Fibroblast of peridontal ligament (primary cell): ENCODE measurements around the gene SSR2.
A peak's percentile ranks its signal among the peaks of the same experiment; 100 is the strongest.

Source experiments
- DNase-seq: peaks from one replicate; pipeline ENCODE4 v3.0.0-alpha.2; 2010; ENCODE audit errors: extremely low read depth

The SSR2 gene

DNA sequence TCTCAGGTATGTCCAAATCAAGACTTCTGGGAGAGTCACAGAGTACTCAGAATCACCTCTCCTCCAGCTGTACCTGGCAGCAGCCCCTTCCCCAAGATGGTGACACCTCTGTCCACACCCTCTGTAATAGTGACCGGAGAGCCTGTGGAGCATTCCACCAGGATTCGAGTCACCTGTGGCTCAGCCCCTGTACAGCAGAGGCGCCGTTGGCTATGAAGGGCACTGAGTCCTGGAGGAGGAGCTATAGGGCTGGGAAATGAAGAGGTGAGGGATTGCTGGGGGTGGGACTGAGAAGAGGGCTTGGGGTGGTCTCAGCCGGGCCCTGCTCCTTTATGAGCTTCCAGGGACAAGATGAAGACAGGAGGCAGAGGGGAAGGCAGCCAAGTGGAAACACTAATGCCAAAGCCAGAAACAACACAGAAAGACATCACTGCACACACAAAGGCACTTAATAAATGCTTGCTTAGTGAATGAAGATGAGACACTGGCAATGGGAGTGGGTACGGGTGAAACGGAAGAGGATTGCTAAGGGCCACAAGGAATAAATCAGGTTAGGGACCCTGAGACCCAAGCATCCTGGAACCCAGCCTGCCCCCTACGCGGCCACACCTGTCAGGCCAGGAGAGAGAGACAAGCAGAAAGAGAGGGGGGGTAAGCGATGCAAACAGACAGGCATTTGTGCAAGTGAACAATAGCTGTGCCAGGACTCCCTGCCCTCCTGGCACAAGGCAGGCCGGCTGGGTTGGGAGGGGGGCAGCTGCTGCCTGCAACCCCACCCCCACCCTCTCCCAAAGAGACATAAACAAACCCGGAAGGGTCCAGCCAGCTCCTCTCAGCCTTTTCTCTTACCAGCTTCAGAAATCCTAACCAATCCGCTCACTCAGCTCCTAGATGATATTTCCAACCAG lies 46.3 kb downstream of the SSR2 start:
- peak; percentile 56 for DNase-seq

GRCh38 chr1:155973723-155974122 lies 47.0 kb downstream of the SSR2 start:
- DNase-seq, result no peak

GRCh38 chr1:155971910-155972809 lies 48.6 kb downstream of the SSR2 start:
- DNase-seq, result no peak

DNA sequence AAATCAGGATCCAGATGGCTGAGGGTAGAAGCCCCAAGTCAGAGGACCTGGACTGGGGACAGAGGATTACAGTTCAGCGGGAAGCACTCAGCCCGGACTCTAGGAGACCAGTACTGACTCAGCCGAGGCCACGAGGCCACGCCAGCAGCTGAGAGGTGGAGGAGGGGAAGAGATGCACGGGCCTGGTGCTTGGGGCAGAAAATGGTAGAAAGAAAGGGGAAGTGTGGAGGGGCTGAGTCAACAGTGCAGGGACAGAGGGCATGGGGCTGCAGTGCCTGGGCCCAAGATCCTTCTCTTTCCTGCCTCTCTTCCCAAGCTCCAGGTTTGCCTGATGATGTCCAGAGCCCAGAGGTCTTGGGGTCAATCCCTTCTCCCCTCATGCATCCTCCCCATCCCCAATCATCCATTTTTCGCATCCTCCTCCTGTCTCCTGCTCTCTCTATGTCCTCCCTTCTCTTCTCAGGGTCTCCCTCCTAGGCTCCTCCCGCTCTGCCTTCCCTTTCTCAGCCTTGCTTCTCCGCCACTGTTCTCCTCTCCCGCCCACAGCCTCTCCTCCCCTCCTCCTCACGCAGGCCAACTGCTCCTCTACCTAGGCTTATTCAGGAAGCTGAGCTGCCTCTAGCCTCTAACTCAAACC lies 50.1 kb downstream of the SSR2 start:
- peak; percentile 69 for DNase-seq

DNA sequence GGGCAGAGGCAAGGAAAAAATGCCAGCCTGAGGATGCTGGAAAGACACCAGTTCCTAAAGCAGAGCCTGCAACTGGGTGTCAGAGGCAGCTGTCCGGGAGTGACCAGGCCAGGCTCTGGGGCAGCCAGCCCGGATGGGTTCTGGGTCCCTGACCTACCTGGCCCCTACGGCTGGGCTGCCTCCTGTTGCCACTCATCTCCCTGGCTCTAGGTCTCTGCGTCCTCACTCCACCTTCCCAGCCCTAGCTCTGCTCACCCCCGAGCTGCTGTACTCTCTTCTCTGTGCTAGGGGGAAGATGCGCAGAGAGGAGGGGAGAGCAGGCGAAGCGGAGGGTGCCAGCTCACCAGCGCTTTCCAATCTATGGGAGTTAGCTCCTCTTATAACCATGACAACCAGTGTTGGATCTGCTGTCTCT lies 51.4 kb downstream of the SSR2 start:
- no peak for DNase-seq

GRCh38 chr1:155968670-155969069 lies 52.1 kb downstream of the SSR2 start:
- DNase-seq, result peak; percentile 56

- DNase-seq, result no peak
Observed at GRCh38 chr1:155968051-155968400, 52.7 kb downstream of the SSR2 start.

- no peak for DNase-seq
Observed at GRCh38 chr1:155967341-155968050, 53.3 kb downstream of the SSR2 start.

GRCh38 chr1:155966750-155967149 lies 54.0 kb downstream of the SSR2 start:
- no peak for DNase-seq

DNA sequence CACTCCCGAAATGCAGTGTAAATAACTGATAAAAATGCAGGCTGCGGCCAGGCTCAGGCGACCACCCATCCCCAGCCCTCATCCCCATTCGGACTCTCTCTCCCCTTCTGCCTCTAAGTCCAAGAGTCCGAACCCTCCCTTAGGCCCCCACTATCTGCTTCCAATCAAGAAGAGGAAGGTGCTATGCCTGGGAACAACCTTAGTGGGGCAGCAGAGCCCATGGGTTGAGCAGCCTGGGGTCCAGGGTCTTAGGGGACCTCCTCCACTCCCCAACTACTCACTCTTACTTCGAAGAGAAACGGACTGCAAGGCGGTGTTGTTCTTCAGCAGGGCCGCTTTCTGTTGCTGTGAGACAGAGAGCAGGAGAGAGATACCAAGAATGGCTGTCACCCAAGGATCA lies 54.6 kb downstream of the SSR2 start:
- DNase-seq, result no peak

- DNase-seq, result no peak
Observed at GRCh38 chr1:155964193-155964592, 56.6 kb downstream of the SSR2 start.

GRCh38 chr1:155962599-155963211 lies 58.0 kb downstream of the SSR2 start:
- peak; percentile 12 for DNase-seq

DNA sequence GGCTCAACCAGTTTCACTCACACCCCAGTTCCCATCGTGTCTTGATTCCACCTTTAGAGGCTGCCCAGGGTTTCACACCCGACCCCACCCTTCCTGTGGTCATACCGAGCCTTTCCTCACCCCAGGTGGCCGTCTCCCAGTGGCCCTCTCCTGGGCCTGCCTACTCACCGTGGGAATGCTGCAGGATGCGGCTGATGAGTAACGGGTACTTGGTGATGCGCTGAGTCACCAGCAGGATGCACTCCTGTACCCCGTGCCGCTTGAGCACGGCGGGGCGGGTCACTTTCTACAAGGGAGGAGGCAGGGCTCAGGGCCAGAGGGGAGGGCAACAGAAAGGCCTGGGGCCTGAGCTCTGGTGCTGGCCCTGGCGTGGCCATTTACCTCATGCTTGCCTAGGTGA lies 58.8 kb downstream of the SSR2 start:
- peak; percentile 78 for DNase-seq

- no peak for DNase-seq
Observed at GRCh38 chr1:155960081-155960745, 60.5 kb downstream of the SSR2 start.
